Hepatocyte (in vitro differentiated cells): ENCODE results near the gene COX5A.

ENCODE experiments used
- CTCF ChIP-seq: fragments of 200-600 bp; sonication (generic); IDR thresholded peaks from 2 replicates; pipeline ENCODE4 v1.5.1; 2016; ENCODE audit warnings: antibody characterized with exemption, mild to moderate bottlenecking; ENCODE audit not compliant: poor library complexity
- EZH2 ChIP-seq: fragments of 200-600 bp; sonication (generic); IDR thresholded peaks from 2 replicates; pipeline ENCODE4 v1.6.1; 2016; ENCODE audit warnings: antibody characterized with exemption, mild to moderate bottlenecking, borderline replicate concordance

GRCh38 chr15:74882528-74882927, 55.3 kb downstream of the COX5A start:
- TF ChIP-seq CTCF (no peak), EZH2 (no peak)
